ENCODE data around the gene CBX5. TPM values are rescaled to one million over a fixed set of nuclear protein-coding genes. Genes with fewer than 3 reads are reported as not detected.

CBX5 gene
- total and polyA plus RNA-seq, 9 of the 15 experiments (the other 6 are each of a cell fraction or from before 2014, with no cell fraction given), result 32.6 to 102 (median 59.2) TPM

DNA sequence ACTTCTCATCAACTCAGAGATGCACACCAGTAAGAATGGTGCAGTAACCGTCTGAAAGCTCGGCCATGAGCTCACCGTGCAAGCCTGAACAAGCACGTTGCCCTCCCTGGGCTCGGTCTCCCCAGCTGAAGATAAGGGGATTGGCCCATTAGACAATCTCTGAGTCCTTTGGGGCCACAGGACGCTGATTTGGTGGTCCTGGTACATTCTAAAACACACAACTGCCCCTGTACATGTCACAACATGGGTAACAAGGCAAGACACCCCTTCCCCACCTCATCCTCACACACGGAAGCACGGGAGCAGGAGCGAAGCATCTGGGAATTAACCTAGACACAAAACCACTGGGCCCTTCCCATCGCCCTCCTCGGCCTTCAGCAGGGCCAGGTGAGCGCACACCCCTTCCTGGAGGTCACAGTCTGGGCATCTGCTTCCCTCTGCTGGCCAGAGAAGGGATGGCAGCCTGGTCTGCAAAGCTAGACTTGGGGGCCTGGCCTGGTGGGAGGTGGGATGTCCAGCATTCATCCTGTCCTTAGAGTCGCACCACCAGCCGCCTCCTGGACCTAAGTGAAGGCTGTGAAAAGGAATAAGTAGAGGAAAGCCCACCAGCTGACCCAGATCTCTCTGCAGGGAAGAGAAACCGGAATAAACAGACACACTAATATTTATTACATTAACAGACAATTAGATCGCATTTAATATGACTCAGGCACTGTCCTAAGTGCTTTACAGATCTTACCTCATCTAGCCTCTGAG is 72.2 kb downstream of the CBX5 start (continued):
- TF ChIP-seq, protein P1, sequence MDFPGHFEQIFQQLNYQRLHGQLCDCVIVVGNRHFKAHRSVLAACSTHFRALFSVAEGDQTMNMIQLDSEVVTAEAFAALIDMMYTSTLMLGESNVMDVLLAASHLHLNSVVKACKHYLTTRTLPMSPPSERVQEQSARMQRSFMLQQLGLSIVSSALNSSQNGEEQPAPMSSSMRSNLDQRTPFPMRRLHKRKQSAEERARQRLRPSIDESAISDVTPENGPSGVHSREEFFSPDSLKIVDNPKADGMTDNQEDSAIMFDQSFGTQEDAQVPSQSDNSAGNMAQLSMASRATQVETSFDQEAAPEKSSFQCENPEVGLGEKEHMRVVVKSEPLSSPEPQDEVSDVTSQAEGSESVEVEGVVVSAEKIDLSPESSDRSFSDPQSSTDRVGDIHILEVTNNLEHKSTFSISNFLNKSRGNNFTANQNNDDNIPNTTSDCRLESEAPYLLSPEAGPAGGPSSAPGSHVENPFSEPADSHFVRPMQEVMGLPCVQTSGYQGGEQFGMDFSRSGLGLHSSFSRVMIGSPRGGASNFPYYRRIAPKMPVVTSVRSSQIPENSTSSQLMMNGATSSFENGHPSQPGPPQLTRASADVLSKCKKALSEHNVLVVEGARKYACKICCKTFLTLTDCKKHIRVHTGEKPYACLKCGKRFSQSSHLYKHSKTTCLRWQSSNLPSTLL (IDR thresholded peaks at IDR 0.05), result no peak
- TF ChIP-seq, protein P2, sequence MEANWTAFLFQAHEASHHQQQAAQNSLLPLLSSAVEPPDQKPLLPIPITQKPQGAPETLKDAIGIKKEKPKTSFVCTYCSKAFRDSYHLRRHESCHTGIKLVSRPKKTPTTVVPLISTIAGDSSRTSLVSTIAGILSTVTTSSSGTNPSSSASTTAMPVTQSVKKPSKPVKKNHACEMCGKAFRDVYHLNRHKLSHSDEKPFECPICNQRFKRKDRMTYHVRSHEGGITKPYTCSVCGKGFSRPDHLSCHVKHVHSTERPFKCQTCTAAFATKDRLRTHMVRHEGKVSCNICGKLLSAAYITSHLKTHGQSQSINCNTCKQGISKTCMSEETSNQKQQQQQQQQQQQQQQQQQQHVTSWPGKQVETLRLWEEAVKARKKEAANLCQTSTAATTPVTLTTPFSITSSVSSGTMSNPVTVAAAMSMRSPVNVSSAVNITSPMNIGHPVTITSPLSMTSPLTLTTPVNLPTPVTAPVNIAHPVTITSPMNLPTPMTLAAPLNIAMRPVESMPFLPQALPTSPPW (CRISPR knock-in tag; IDR thresholded peaks at IDR 0.05), result 0 out of 2 replicates have a peak, but pooled peaks have one; percentile 20
- TF ChIP-seq, protein P3, sequence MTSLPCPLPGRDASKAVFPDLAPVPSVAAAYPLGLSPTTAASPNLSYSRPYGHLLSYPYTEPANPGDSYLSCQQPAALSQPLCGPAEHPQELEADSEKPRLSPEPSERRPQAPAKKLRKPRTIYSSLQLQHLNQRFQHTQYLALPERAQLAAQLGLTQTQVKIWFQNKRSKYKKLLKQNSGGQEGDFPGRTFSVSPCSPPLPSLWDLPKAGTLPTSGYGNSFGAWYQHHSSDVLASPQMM (CRISPR knock-in tag; IDR thresholded peaks at IDR 0.05), result no peak
- TF ChIP-seq MAFF (IDR thresholded peaks at IDR 0.05; ENCODE audit: low read length), result no peak
- no peak for TF ChIP-seq EWSR1 (IDR thresholded peaks at IDR 0.05; ENCODE audit: borderline replicate concordance, low read depth, partially characterized antibody)
- TF ChIP-seq ZEB2 (IDR thresholded peaks at IDR 0.05), result no peak
- TF ChIP-seq TAL1 (IDR thresholded peaks at IDR 0.05), result no peak
- TF ChIP-seq, protein P4, sequence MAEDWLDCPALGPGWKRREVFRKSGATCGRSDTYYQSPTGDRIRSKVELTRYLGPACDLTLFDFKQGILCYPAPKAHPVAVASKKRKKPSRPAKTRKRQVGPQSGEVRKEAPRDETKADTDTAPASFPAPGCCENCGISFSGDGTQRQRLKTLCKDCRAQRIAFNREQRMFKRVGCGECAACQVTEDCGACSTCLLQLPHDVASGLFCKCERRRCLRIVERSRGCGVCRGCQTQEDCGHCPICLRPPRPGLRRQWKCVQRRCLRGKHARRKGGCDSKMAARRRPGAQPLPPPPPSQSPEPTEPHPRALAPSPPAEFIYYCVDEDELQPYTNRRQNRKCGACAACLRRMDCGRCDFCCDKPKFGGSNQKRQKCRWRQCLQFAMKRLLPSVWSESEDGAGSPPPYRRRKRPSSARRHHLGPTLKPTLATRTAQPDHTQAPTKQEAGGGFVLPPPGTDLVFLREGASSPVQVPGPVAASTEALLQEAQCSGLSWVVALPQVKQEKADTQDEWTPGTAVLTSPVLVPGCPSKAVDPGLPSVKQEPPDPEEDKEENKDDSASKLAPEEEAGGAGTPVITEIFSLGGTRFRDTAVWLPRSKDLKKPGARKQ (CRISPR knock-in tag; IDR thresholded peaks at IDR 0.05), result no peak
- no peak for TF ChIP-seq EGR1 (conservative IDR thresholded peaks at IDR 0.05)
- peak; percentile 31; the same call in 1 of the 2 replicates for TF ChIP-seq GABPB1 (CRISPR knock-in tag; IDR thresholded peaks at IDR 0.05)
- TF ChIP-seq FOXK2 (conservative IDR thresholded peaks at IDR 0.05 in 1 of 2, IDR thresholded peaks at IDR 0.05 in 1 of 2; ENCODE audit: low read depth in 2 of 2), result no peak
- TF ChIP-seq ZNF253 (CRISPR knock-in tag; conservative IDR thresholded peaks at IDR 0.05), result no peak
- TF ChIP-seq, protein P5, sequence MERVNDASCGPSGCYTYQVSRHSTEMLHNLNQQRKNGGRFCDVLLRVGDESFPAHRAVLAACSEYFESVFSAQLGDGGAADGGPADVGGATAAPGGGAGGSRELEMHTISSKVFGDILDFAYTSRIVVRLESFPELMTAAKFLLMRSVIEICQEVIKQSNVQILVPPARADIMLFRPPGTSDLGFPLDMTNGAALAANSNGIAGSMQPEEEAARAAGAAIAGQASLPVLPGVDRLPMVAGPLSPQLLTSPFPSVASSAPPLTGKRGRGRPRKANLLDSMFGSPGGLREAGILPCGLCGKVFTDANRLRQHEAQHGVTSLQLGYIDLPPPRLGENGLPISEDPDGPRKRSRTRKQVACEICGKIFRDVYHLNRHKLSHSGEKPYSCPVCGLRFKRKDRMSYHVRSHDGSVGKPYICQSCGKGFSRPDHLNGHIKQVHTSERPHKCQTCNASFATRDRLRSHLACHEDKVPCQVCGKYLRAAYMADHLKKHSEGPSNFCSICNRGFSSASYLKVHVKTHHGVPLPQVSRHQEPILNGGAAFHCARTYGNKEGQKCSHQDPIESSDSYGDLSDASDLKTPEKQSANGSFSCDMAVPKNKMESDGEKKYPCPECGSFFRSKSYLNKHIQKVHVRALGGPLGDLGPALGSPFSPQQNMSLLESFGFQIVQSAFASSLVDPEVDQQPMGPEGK (CRISPR knock-in tag; IDR thresholded peaks at IDR 0.05; ENCODE audit: borderline replicate concordance), result no peak
- no peak for TF ChIP-seq DPF2 (IDR thresholded peaks at IDR 0.05)
- TF ChIP-seq NFE2L1 (tag; IDR thresholded peaks at IDR 0.05; ENCODE audit: borderline replicate concordance, low read depth), result no peak
- TF ChIP-seq, protein P6, sequence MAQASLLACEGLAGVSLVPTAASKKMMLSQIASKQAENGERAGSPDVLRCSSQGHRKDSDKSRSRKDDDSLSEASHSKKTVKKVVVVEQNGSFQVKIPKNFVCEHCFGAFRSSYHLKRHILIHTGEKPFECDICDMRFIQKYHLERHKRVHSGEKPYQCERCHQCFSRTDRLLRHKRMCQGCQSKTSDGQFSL (CRISPR knock-in tag; IDR thresholded peaks at IDR 0.05), result no peak
- TF ChIP-seq, protein P6 (tag; IDR thresholded peaks at IDR 0.05), result no peak
- no peak for TF ChIP-seq ZNF41 (CRISPR knock-in tag; conservative IDR thresholded peaks at IDR 0.05)
